Nephron progenitor cell (in vitro differentiated cells): ENCODE measurements around the gene RAPGEF1.

Experiments
- DNase-seq: peaks from one replicate; pipeline ENCODE4 v3.0.0; 2021
- H3K27ac Mint-ChIP-seq: 2 replicates; pipeline ENCODE4 v1.8.0; 2021; ENCODE audit warnings: mild to moderate bottlenecking, moderate library complexity, mixed read lengths
- H3K27me3 Mint-ChIP-seq: 2 replicates; pipeline ENCODE4 v1.8.0; 2021; ENCODE audit warnings: mild to moderate bottlenecking, low read depth, mixed read lengths; ENCODE audit not compliant: poor library complexity
- H3K36me3 Mint-ChIP-seq: 2 replicates; pipeline ENCODE4 v1.8.0; 2021; ENCODE audit warnings: low read depth, mixed read lengths
- H3K4me1 Mint-ChIP-seq: 2 replicates; pipeline ENCODE4 v1.8.0; 2021; ENCODE audit warnings: mixed read lengths
- H3K4me3 Mint-ChIP-seq: 2 replicates; pipeline ENCODE4 v1.8.0; 2021; ENCODE audit warnings: mild to moderate bottlenecking, moderate library complexity, mixed read lengths
- H3K9me3 Mint-ChIP-seq: 2 replicates; pipeline ENCODE4 v1.8.0; 2021; ENCODE audit warnings: mild to moderate bottlenecking, moderate library complexity, mixed read lengths
- TF ChIP-seq, protein P1 (sequence below): fragments of 200-600 bp; sonication (generic); IDR thresholded peaks from 2 replicates; pipeline ENCODE4 v1.5.0; 2021; ENCODE audit warnings: antibody characterized with exemption

The RAPGEF1 gene

DNA sequence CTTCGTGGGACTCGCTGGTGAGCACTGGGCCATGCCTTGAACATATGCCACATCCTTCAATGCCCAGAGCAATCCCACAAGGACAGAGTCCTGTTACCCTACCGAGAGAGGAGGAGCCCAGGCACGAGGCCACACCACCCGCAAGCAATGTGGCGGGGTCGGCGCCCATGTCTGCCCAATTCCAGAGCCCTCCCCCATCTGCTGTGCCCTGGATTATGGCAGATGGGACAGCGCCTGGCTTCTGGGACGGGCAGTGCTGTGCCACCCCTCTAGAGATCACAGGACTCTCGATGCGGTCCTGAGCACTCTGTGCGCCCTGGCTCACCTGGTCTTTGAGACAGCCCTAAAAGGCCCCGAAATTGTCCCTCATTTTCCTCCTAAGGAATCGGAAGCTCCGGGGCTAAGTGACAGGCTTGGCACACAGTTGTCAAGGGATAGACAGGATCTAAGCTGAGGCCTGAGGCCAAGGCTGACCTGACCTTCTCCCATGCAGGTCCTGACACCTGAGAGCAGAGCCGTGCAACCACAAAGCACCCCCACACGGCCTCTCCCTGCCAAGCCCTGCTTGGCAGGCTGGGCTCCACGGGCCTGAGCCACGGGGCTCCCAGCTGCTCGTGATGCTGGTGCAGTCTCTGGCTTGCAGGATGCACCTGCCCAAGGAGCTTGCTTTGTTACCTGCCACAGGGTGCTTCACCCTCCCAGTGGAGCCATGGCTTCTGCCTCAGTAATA is 145.8 kb downstream of the RAPGEF1 start:
- Mint-ChIP-seq H3K9me3 (no peaks in the 10 kb centered on the region), H3K27ac (no peak overlapping the region), H3K36me3 (no peaks in the 10 kb centered on the region), H3K4me3 (no peak overlapping the region), H3K27me3 (no peaks in the 10 kb centered on the region), H3K4me1 (peaks cover 9% of the 10 kb centered on the region)
- no peak for DNase-seq
- TF ChIP-seq, protein P1, sequence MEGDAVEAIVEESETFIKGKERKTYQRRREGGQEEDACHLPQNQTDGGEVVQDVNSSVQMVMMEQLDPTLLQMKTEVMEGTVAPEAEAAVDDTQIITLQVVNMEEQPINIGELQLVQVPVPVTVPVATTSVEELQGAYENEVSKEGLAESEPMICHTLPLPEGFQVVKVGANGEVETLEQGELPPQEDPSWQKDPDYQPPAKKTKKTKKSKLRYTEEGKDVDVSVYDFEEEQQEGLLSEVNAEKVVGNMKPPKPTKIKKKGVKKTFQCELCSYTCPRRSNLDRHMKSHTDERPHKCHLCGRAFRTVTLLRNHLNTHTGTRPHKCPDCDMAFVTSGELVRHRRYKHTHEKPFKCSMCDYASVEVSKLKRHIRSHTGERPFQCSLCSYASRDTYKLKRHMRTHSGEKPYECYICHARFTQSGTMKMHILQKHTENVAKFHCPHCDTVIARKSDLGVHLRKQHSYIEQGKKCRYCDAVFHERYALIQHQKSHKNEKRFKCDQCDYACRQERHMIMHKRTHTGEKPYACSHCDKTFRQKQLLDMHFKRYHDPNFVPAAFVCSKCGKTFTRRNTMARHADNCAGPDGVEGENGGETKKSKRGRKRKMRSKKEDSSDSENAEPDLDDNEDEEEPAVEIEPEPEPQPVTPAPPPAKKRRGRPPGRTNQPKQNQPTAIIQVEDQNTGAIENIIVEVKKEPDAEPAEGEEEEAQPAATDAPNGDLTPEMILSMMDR = no peak

DNA sequence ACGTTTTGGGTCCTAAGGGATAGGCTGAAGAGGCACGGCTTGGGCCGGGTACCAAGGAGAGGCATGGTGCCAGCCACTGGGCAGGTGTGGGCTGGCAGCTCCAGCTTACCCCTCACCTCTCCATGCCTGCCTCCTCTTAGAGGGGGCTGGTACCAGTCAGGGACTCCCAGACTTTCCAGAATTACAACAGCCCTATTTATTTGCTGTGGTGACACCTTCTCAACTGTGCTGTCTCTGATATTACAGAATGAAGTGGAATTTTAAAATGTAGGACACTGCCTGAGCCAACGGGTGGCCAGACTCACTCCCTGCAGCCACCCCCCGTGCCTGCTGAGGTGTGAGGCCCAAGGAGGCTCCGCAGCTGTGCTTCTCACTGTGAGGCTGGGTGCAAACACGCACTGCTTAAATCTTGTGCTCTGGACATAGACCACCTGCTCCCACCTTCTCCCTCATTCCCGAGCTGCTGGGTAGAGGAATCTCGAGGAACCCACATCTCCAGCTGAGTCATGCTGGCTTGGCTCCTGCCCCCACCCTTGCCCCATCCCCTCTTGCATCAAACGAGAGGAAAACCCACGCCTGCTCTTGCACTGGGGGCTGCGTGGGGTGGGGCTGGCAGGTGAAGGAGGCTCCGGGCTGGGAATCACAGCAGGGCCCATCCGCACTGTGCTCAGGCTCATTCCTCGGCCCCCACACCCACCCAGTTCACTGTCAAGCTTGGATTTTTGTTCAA is 146.6 kb downstream of the RAPGEF1 start:
- Mint-ChIP-seq H3K27me3 (no peaks in the 10 kb centered on the region), H3K4me3 (no peak overlapping the region), H3K27ac (no peak overlapping the region), H3K36me3 (peaks cover under 1% of the 10 kb centered on the region), H3K4me1 (peaks cover 5% of the 10 kb centered on the region), H3K9me3 (no peaks in the 10 kb centered on the region)
- DNase-seq = no peak
- TF ChIP-seq, protein P1 = no peak

DNA sequence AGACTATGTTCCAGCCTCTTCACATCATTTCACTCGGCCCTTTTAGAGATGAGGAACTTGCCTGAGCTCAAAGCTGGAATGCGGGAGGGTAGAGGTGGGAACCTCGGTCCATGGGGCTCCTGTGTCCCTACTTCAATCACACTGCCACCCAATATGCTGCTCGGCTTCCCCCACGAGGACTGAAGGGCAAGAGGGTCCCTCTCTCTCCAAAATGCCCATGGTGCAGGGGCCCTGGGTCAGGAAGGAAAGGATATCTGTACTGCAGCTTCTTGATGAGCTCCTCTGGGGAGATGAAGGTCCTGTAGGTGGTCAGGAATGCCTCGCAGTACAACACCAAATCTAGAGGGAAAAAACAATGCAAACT is 148.0 kb downstream of the RAPGEF1 start:
- TF ChIP-seq, protein P1 = no peak
- peaks cover 7% of the 10 kb centered on the region for H3K9me3 Mint-ChIP-seq
- H3K27ac Mint-ChIP-seq = no peak overlapping the region
- H3K36me3 Mint-ChIP-seq = peaks cover 15% of the 10 kb centered on the region
- no peak for DNase-seq
- H3K4me1 Mint-ChIP-seq = no peaks in the 10 kb centered on the region
- H3K27me3 Mint-ChIP-seq = no peaks in the 10 kb centered on the region
- H3K4me3 Mint-ChIP-seq = no peak overlapping the region

DNA sequence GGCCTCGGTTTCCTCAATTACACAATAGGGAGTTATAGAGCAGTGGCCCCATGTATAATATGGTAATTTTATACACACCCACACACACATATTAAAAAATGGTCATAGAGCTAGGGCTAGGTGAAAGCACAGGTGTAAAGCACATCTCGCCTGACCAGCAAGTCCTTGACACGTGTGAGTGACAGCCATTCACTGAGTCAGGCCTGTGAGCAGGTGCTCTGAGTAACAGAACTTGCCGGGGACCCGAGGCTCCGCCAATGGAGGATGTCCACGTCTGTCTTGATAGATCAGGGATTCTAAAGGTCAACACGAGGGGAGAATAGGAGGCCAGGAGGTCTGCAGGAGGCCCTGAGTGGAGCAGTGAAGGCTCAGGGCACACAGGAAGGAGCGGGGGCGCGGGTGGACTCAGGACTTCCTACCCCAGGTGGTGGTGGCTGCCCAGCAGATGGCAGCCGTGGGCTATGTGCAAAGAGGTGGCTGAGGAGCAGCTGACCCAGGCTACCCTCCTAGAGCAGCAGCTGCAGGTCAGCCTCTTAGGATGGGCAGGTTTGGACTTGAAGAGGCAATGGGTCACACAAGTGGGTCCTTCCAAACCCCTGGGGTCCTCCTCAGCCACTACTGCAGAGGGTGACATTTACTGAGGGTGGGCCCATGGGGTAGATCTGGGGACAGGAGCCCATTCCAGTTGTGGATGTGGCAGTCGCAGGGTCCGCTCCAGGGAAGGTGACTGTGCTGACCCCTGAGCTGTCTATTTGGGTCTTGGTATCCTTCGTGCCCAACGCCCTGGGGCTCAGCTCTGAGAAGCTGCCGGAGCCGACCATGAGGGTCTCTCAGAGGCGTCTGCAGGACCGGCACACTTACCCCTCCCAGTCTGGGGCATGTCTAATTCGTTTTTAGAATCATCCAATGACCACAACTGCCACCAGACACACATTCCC is 148.7 kb downstream of the RAPGEF1 start:
- DNase-seq = peak; percentile 70
- TF ChIP-seq, protein P1 = peak; percentile 63
- Mint-ChIP-seq H3K36me3 (peaks cover 21% of the 10 kb centered on the region), H3K4me3 (no peak overlapping the region), H3K4me1 (no peaks in the 10 kb centered on the region), H3K9me3 (peaks cover 7% of the 10 kb centered on the region), H3K27me3 (no peaks in the 10 kb centered on the region), H3K27ac (no peak overlapping the region)

DNA sequence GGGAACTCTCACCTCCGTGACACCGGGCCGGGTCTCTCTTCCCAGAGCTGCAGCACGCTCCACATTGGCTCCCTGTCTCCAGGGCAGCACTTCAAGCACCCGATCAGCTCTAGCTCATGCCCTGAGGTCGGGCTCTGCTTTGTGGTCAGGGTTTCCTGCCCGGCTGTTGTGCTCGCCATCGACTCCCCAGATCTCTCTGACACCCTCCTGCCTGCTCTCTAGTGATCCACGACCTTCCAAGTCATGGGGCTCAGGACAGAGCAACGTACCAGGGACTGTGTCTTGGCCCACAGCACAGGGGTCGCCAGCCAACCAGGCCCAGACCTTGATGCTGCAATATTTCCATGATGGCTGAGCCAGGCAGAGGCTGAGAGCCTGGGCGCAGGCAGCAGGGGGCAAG is 149.4 kb downstream of the RAPGEF1 start:
- no peaks in the 10 kb centered on the region for H3K4me1 Mint-ChIP-seq
- TF ChIP-seq, protein P1 = no peak
- H3K4me3 Mint-ChIP-seq = no peak overlapping the region
- no peak for DNase-seq
- H3K9me3 Mint-ChIP-seq = peaks cover 7% of the 10 kb centered on the region
- no peaks in the 10 kb centered on the region for H3K27me3 Mint-ChIP-seq
- H3K27ac Mint-ChIP-seq = no peak overlapping the region
- H3K36me3 Mint-ChIP-seq = peaks cover 28% of the 10 kb centered on the region
